ENCODE results near the gene AVPI1. TPM values are rescaled to one million over a fixed set of nuclear protein-coding genes. Genes with fewer than 3 reads are reported as not detected.
A peak's percentile ranks its signal among the peaks of the same experiment; 100 is the strongest.
"Not testable (repeated sequence)": the region's sequence is repeated elsewhere in the genome, so short reads cannot be mapped to it uniquely, and the experiment has no call there.

AVPI1 gene
- total RNA-seq, 3 donors from 2014 or later = 1.6 to 2.5 (median 1.8) TPM

GRCh38 chr10:97676770-97677581 is 10.1 kb downstream of the AVPI1 start:
- ATAC-seq (peak; percentile 80 to 85), DNase-seq (peak; percentile 42)
- no peak overlapping the region for H3K4me3 Mint-ChIP-seq
- no peaks in the 10 kb centered on the region for H3K9me3 Mint-ChIP-seq
- H3K36me3 Mint-ChIP-seq (ENCODE audit: insufficient read depth) = peaks cover 15% of the 10 kb centered on the region
- H3K27me3 Mint-ChIP-seq (ENCODE audit: low read depth) = no peaks in the 10 kb centered on the region
- H3K4me1 Mint-ChIP-seq (ENCODE audit: low read depth) = no peaks in the 10 kb centered on the region

GRCh38 chr10:97675222-97675621 is 11.8 kb downstream of the AVPI1 start:
- H3K9me3 Mint-ChIP-seq = no peaks in the 10 kb centered on the region
- H3K4me1 Mint-ChIP-seq (ENCODE audit: low read depth) = no peaks in the 10 kb centered on the region
- H3K27me3 Mint-ChIP-seq (ENCODE audit: low read depth) = no peaks in the 10 kb centered on the region
- peaks cover 20% of the 10 kb centered on the region for H3K36me3 Mint-ChIP-seq (ENCODE audit: insufficient read depth)
- H3K4me3 Mint-ChIP-seq = no peak overlapping the region
- ATAC-seq (no peak), DNase-seq (no peak)

- Mint-ChIP-seq H3K27me3 (ENCODE audit: low read depth) (no peaks in the 10 kb centered on the region), H3K9me3 (no peaks in the 10 kb centered on the region), H3K4me1 (ENCODE audit: low read depth) (no peaks in the 10 kb centered on the region), H3K36me3 (ENCODE audit: insufficient read depth) (peaks cover 20% of the 10 kb centered on the region), H3K4me3 (no peak overlapping the region)
- DNase-seq (no peak), ATAC-seq (peak in 1 of 2 donors; percentile 54)
Measured at GRCh38 chr10:97673736-97674525, 13.1 kb downstream of the AVPI1 start.

- ATAC-seq (no peak), DNase-seq (no peak)
- Mint-ChIP-seq H3K36me3 (ENCODE audit: insufficient read depth) (peaks cover 23% of the 10 kb centered on the region), H3K4me1 (ENCODE audit: low read depth) (no peaks in the 10 kb centered on the region), H3K27me3 (ENCODE audit: low read depth) (no peaks in the 10 kb centered on the region), H3K4me3 (no peak overlapping the region), H3K9me3 (no peaks in the 10 kb centered on the region)
Measured at GRCh38 chr10:97669571-97669970, 17.5 kb downstream of the AVPI1 start.

GRCh38 chr10:97667463-97667862 is 19.6 kb downstream of the AVPI1 start:
- Mint-ChIP-seq H3K4me3 (no peak overlapping the region), H3K27me3 (ENCODE audit: low read depth) (no peaks in the 10 kb centered on the region), H3K4me1 (ENCODE audit: low read depth) (no peaks in the 10 kb centered on the region), H3K36me3 (ENCODE audit: insufficient read depth) (peaks cover 21% of the 10 kb centered on the region), H3K9me3 (no peaks in the 10 kb centered on the region)
- DNase-seq (no peak), ATAC-seq (no peak)

- Mint-ChIP-seq H3K27me3 (ENCODE audit: low read depth) (no peaks in the 10 kb centered on the region), H3K4me3 (no peak overlapping the region), H3K4me1 (ENCODE audit: low read depth) (no peaks in the 10 kb centered on the region), H3K9me3 (no peaks in the 10 kb centered on the region), H3K36me3 (ENCODE audit: insufficient read depth) (peaks cover 24% of the 10 kb centered on the region)
- DNase-seq (no peak), ATAC-seq (no peak)
Measured at GRCh38 chr10:97666992-97667391, 20.0 kb downstream of the AVPI1 start.

- Mint-ChIP-seq H3K9me3 (no peaks in the 10 kb centered on the region), H3K4me1 (ENCODE audit: low read depth) (no peaks in the 10 kb centered on the region), H3K36me3 (ENCODE audit: insufficient read depth) (peaks cover 25% of the 10 kb centered on the region), H3K4me3 (no peak overlapping the region), H3K27me3 (ENCODE audit: low read depth) (no peaks in the 10 kb centered on the region)
- DNase-seq = no peak
- no peak for ATAC-seq
Measured at GRCh38 chr10:97664282-97664850, 22.7 kb downstream of the AVPI1 start.

GRCh38 chr10:97659589-97659988 is 27.5 kb downstream of the AVPI1 start:
- DNase-seq (no peak), ATAC-seq (no peak)
- Mint-ChIP-seq H3K4me3 (no peak overlapping the region), H3K36me3 (ENCODE audit: insufficient read depth) (peaks cover 40% of the 10 kb centered on the region), H3K27me3 (ENCODE audit: low read depth) (no peaks in the 10 kb centered on the region), H3K4me1 (ENCODE audit: low read depth) (no peaks in the 10 kb centered on the region), H3K9me3 (no peaks in the 10 kb centered on the region)

- DNase-seq (no peak), ATAC-seq (no peak)
- Mint-ChIP-seq H3K4me1 (ENCODE audit: low read depth) (no peaks in the 10 kb centered on the region), H3K36me3 (ENCODE audit: insufficient read depth) (peaks cover 38% of the 10 kb centered on the region), H3K9me3 (no peaks in the 10 kb centered on the region), H3K27me3 (ENCODE audit: low read depth) (no peaks in the 10 kb centered on the region), H3K4me3 (no peak overlapping the region)
Measured at GRCh38 chr10:97656777-97657176, 30.3 kb downstream of the AVPI1 start.

- H3K27me3 Mint-ChIP-seq (ENCODE audit: low read depth) = no peaks in the 10 kb centered on the region
- H3K4me3 Mint-ChIP-seq = no peak overlapping the region
- DNase-seq (no peak), ATAC-seq (no peak)
- H3K9me3 Mint-ChIP-seq = no peaks in the 10 kb centered on the region
- peaks cover 20% of the 10 kb centered on the region for H3K36me3 Mint-ChIP-seq (ENCODE audit: insufficient read depth)
- peaks cover 19% of the 10 kb centered on the region for H3K4me1 Mint-ChIP-seq (ENCODE audit: low read depth)
Measured at GRCh38 chr10:97651773-97652172, 35.3 kb downstream of the AVPI1 start.

- Mint-ChIP-seq H3K36me3 (ENCODE audit: insufficient read depth) (peaks cover 14% of the 10 kb centered on the region), H3K4me3 (no peak overlapping the region), H3K9me3 (no peaks in the 10 kb centered on the region), H3K4me1 (ENCODE audit: low read depth) (peaks cover 19% of the 10 kb centered on the region), H3K27me3 (ENCODE audit: low read depth) (no peaks in the 10 kb centered on the region)
- DNase-seq (no peak), ATAC-seq (no peak)
Measured at GRCh38 chr10:97650726-97651125, 36.3 kb downstream of the AVPI1 start.

- not testable (repeated sequence) for ATAC-seq; H3K4me3 Mint-ChIP-seq; DNase-seq; H3K9me3 Mint-ChIP-seq; H3K27me3 Mint-ChIP-seq (ENCODE audit: low read depth)
- H3K36me3 Mint-ChIP-seq (ENCODE audit: insufficient read depth) = peaks cover 20% of the 10 kb centered on the region
- peaks cover 19% of the 10 kb centered on the region for H3K4me1 Mint-ChIP-seq (ENCODE audit: low read depth)
Measured at GRCh38 chr10:97649405-97649750, 37.7 kb downstream of the AVPI1 start.

GRCh38 chr10:97648562-97649404 is 38.3 kb downstream of the AVPI1 start:
- peaks cover 16% of the 10 kb centered on the region for H3K36me3 Mint-ChIP-seq (ENCODE audit: insufficient read depth)
- no peaks in the 10 kb centered on the region for H3K9me3 Mint-ChIP-seq
- H3K27me3 Mint-ChIP-seq (ENCODE audit: low read depth) = no peaks in the 10 kb centered on the region
- peak; percentile 98 to 100 for ATAC-seq
- peaks cover 19% of the 10 kb centered on the region for H3K4me1 Mint-ChIP-seq (ENCODE audit: low read depth)
- DNase-seq = no peak
- no peak overlapping the region for H3K4me3 Mint-ChIP-seq

- no peaks in the 10 kb centered on the region for H3K27me3 Mint-ChIP-seq (ENCODE audit: low read depth)
- H3K9me3 Mint-ChIP-seq = no peaks in the 10 kb centered on the region
- no peak for ATAC-seq
- peaks cover 9% of the 10 kb centered on the region for H3K36me3 Mint-ChIP-seq (ENCODE audit: insufficient read depth)
- DNase-seq = no peak
- no peak overlapping the region for H3K4me3 Mint-ChIP-seq
- H3K4me1 Mint-ChIP-seq (ENCODE audit: low read depth) = peaks cover 28% of the 10 kb centered on the region
Measured at GRCh38 chr10:97647556-97647955, 39.5 kb downstream of the AVPI1 start.

Data from activated T-cell treated with anti-CD3 and anti-CD28 coated beads, Interleukin-2, amount 50 U/mL, for 4 hours (primary cell).